Activated CD4-positive, CD25-positive, alpha-beta regulatory T cell treated with anti-CD3 and anti-CD28 coated beads, Interleukin-2, amount 50 U/mL, for 72 hours (primary cell): Measurements from ENCODE around the gene KAZN.
"Not testable (repeated sequence)": the region's sequence is repeated elsewhere in the genome, so short reads cannot be mapped to it uniquely, and the experiment has no call there.

Experiments
- DNase-seq: peaks from one replicate; pipeline ENCODE4 v3.0.0; 2021

Gene KAZN

DNA sequence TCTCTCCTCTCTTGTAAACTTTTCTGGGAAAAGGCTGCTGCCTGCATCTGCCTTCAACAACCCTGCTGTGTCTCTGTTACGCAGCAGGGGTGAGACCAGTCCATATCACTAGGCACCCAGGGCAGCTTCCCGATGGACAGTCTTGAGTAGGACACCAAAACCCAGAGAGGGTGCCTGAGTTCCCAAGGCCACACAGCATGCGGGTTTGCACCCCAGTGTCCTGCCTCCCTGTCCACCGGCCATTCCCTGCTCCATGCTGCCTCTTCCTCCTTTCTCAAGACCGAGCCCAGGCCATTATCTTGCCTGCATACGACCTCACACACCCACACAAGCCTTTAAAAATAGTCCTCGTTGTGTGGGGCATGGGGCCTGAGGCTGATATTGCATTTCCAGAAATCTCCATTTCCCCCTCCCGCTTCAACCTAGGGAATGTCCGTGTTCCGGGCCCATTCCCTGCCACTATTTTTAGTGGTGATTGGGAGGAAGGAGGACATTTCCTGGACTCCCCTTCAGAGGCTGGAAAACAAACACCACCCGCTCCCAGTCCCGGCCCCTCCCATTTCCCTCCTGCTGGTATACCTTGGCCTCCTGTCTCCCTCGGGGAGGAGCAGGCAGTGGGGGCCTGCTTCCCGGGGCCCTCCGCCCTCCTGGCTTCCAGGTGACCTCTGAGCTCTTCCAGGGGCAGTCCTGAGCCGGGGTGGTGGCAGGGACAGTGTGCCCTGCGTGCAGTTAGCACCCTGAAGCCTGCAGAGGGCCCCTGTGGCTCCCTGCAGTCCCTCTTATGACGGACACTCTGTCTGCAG is 422.7 kb downstream of the KAZN start:
- no peak for DNase-seq

DNA sequence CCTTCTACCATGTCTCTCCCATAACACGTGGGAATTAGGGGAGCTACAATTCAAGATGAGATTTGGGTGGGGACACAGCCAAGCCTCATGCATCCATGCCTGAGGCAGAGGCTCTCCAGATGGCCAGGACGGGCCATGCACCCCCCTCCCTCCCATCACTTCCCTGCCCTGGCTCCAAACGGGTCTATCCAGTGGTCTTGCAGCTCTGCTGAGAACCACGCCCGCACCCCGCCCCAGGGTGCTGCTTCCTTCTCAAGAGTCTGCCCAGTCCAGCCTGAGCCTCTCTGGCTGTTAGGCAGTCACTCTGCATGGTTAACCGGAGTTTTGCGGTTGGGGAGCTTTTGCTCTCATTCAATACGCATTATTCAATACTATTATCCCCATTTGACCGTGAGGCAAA is 423.6 kb downstream of the KAZN start:
- no peak for DNase-seq

DNA sequence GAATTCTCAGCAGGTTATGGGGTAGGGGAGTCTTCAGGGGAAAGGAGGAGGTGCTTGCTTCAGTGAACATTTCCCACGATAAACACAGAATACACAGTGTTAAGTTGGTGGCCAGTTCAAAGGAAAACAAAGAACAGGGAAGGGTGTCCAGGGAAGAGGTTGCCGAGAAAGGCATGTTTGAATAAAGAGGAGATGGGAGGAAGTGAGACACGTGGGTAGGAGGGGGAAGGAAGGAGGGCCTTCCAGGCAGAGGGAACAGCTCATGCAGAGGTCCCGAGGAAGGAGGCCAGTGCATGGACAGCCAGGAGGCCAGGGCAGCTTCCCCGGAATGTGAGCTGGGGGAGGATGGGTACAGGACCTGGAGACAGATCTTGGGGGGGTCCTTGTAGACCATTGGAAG is 424.7 kb downstream of the KAZN start:
- no peak for DNase-seq

DNA sequence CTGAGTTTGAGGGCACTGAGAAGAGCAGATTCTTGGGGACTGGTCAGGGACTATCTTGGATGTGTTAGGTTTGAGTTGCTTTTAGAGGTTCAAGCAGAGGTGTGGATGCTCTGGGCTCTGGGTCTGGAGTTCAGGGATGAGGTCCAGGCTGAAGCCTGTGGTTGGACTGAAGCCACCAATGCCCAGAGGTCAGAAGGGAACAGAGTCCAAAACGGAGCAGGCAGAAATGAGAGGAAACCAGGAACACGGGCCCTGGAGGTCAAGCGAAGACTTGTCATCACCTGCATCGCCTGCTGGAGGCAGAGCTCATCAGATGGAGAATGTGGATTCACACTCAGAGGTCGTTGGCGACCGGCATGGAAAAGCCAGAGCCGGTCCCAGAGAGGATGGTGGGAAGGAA is 425.5 kb downstream of the KAZN start:
- no peak for DNase-seq

DNA sequence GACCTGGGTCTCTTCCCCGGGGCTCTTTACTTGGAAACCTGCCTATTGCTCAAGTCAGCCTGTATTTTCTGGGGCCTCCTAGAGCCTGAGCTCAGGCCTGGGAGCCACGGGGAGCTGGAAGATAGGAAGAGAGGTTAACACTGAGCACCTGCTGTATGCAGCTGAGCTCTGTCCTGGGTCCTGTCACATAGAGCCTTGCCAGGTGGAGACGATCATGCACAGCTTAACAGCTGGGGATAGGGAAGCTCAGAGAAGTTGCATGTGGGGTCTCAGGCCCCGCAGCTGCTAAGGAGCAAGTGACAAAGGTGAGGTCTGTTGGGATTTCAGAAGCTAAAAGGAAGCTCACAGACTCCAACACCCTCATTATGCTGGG is 427.6 kb downstream of the KAZN start:
- no peak for DNase-seq

DNA sequence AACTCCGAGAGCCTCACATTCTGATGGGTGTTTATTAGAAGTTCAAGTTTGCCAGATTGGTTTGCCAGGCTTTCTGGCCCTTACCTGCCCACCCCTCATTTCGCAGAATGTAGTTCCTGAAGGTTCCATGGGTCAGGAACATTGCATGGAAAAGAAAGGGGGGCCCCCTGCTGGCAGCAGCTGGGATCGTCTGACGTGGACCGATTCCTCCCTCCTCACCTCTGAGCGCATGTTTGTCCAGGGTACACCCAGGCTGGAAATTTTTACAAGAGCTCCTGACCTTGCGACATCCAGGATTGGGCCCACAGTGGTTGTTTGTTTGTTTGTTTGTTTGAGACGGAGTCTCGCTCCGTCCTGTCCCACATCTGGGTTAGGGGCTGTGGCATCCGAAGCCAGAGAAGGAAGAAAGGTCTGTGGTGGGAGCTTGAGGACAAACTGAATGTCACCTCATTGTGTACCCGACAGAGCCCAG is 429.1 kb downstream of the KAZN start:
- peak; percentile 49 for DNase-seq

DNA sequence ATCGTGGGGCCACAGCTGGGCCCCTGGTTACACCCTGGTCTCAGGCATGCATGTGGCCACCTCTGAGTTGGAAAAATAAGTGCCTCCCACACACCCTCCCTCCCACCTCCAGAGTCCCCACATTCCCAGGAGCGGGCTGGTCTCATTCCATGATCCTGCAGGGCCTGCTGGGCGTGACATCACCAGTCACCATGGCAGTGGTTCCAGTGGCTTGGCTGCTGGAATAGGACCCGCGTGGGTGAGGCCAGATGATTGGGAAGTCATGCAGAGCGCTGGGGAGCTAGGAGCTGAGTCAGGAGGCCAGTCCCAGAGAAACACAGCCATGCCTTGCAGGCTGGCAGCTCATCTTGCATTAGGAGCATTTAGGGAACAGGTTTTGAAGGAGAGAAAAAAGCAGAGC is 429.6 kb downstream of the KAZN start:
- no peak for DNase-seq

DNA sequence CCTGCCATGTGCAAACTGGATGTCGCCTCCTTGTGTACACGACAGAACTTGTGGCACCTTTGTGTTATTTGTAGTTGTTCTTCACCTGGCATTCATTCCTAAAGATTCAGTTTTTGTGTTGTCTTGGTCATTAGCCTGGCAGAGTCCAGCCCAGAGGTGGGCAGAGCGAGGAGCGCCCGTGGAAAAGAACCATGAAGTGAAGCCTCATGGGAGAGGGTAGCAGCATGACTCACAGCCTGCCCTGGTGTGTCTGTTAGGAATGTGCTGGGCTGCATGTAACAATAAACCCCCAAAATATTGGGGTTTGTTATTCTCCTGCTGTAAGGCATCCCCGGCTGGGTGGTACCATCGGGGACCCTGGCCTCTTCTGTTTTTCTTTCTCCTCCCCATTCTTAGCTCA is 430.1 kb downstream of the KAZN start:
- DNase-seq = no peak

DNA sequence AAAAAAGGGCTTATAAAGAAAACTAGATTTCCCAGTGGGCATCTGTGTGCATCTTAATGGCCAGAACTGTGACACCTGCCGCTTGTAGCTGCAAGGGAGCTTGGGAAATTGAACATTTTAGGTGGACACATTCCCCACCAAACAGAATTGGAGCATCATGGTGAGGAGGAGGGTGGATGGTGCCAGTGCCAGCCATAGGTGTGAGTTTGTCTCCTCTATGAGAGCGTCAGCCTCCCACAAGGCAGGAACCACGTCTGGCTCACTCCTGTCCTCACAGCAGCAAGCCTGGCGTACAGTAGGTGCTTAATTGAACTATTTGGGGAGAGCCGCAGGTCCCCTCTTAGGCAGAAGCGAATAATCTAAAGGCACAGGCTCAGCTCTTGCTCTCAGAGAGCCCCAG is 430.6 kb downstream of the KAZN start:
- no peak for DNase-seq

DNA sequence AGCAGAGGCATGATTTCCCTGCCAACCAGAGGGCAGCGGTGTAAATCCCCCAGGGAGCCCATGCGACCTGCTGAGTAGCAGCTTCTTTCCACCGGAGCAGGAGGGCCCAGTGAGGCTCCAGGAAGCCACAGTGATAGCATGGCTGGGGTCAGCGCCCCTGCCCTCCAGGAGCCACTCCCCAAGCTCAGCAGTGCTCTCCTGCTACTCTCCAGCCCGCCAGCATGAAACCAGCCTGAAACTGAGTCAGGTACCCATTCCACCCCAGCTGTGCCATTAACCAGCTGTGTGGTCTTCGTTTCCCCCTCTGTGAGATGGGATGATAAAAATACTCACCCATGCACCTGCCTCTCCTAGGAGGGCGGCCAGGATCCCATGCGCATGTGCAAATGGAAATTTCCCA is 431.3 kb downstream of the KAZN start:
- DNase-seq = no peak

DNA sequence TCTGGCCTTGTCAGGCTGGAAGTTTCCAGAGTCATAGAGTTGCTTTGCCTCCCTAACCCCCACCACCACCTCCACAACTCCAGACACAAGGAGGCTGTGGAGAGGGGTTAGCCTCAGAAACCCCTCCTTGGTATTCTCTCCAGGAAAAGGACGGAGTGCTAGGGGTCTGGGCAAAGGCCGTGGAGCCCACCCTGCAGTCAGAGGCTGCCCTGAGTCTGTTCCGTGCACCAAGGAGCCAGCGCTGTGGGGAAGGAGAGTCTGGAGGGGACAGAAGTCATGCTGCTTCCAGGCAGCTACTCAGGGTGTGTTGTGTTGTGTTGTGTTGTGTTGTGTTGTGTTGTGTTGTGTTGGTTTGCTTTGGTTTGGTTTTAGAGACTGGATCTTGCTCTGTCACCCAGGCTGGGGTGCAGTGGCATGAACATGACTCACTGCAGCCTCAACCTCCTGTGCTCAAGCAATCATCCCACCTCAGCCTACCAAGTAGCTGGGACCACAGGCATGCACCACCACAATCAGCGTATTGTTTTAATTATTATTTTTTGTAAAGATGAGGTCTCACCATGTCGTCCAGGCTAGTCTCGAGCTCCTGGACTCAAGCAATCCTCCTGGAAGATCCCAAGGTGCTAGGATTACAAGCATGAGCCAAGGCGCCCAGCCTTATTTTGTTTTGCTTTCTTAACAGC is 432.9 kb downstream of the KAZN start:
- DNase-seq = no peak

DNA sequence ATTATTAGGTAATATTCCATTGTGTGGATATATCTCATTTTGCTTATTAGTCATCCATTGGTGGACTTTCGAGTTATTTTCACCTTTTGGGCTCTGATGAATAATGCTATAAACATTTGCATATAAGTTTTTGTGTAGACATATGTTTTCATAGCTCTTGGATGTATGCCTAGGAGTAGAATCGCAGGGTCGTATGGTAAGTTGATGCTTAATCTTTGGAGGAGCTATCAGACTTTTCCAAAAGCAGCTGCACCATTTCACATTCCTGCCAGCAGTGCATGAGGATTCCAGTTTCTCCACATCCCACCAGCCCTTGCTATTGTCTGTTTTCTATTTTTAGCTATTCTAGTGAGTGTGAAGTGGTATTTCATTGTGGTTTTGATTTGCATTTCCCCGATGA is 434.8 kb downstream of the KAZN start:
- no peak for DNase-seq

DNA sequence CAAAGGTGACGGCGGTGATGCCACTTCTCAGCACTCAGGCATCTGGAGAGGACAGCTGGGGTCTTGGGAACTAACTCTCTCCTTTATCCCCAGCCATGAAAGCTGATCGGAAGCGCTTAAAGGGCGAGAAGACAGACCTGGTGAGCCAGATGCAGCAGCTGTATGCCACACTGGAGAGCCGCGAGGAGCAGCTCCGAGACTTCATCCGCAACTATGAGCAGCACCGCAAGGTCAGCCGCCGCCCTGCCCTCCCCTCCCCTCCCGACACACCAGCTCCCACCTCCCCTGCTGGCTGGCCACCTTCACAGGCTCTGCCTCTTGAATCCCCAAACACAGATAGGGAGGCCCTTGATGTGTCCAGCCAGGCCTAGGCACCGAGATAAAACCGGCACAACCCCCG is 436.2 kb downstream of the KAZN start:
- no peak for DNase-seq

DNA sequence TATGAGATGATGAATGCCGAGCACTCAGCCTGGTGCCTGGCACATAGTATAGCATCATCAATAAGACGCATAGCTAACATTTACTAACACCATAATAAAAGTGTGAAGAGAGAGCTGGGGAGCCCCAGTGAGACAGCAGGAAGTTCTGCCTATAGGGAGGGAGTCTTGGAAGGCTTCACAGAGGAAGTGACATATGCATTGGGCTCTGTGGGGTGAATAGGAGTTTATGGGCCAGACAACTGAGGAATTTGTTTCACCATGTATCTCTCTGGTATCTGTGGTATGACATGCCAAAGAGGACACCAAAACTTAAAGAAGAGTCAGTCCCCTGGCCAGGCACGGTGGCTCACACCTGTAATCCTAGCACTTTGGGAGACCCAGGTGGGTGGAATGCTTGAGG is 436.8 kb downstream of the KAZN start:
- DNase-seq = no peak

DNA sequence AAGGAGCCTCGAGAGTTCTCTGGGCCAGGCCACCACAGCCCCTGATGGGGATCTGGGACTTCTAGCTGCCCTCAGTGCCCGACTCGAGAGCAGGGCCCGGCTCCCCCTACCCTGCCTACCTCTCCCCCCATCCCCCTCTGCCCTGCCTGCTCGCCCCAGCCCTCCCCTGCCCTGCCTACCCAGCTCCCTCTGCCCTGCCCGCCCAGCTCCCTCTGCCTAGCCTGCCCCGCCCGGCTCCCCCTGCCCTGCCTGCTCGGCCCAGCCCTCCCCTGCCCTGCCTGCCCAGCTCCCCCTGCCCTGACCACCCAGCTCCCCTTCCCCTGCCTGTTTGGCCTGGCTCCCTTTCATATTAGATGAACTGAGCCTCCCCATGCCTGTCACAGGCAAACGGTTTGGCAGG is 437.6 kb downstream of the KAZN start:
- DNase-seq = no peak

DNA sequence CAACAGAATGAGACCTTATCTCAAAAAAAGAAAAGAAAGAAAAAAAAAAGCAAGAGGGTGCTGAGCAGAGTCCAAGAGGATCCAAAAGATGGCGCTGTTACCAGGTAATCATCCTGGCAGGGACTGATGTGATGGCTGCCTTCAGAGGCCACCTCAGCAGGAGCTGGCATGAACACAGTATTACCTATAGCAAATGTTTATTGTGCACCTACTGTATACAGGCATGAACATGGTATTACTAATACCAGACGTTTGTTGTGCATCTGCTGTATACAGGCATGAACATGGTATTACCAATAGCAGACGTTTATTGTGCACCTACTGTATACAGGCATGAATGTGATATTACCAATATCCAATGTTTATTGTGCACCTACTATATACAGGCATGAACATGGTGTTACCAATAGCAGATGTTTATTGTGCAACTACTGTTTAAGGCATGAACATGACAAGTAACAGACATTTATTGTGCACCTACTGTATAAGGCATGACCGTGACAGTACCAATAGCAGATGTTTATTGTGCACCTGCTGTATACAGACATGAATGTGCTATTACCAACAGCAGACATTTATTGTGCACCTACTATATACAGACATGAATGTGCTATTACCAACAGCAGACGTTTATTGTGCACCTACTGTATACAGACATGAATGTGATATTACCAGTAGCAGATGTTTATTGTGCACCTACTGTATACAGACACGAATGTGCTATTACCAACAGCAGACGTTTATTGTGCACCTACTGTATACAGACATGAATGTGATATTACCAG is 439.9 kb downstream of the KAZN start:
- no peak for DNase-seq

DNA sequence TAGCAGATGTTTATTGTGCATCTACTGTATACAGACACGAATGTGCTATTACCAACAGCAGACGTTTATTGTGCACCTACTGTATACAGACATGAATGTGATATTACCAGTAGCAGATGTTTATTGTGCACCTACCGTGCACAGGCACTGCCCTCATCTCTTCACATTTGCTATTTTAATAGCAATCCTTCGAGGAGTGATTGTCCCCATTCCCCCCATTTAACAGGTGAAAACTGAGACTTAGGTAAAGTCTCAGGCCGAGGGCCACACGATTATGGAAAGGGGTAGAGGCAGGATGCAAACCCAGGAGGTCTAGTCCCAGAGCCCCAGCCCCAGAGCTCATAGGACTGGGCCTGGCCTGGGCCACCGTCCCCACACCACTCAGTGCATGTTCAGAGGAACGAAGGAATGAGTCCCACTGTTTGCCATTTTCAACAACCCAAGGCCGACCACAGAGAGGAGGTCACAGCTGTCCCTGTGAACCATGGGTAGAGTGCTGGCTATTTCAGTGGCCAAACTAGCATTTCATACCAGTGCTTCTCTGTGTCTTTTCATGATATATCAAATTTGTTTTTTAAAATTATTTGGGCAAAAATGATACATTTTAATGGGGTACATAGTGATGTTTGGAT is 440.6 kb downstream of the KAZN start:
- no peak for DNase-seq

DNA sequence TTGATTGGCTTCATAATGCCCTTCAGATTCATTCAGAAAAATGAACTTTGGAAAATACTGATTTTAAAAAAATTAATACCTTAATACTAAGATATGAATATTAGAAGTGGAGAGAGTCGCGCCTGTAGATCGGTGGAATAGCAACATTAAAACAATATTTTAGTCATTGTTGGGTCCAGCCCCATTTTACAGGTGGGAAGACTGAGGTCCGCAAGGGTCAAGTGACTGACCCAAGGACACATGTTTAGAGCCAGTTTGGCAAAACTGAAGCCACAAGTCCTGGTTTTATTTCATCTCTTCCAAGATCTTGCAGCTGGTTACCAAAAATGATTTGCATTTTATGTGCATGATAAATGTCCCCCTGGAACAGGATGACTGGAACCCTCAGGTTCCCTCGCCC is 441.4 kb downstream of the KAZN start:
- no peak for DNase-seq

DNA sequence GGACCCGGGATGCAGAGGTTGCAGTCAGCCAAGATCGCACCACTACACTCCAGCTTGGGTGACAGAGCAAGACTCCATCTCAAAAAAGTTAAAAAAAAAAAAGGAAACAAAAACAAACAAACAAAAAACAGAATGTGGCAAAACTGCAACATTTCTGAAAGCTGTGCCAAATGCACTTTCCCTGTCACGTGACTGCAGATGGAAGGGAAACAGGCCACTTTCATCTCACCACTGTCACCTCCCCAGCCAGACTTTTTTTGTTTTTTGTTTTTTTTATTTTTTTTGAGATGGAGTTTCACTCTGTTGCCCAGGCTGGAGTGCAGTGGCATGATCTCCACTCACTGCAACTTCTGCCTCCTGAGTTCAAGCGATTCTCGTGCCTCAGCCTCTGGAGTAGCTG is 442.2 kb downstream of the KAZN start:
- DNase-seq = not testable (repeated sequence)

DNA sequence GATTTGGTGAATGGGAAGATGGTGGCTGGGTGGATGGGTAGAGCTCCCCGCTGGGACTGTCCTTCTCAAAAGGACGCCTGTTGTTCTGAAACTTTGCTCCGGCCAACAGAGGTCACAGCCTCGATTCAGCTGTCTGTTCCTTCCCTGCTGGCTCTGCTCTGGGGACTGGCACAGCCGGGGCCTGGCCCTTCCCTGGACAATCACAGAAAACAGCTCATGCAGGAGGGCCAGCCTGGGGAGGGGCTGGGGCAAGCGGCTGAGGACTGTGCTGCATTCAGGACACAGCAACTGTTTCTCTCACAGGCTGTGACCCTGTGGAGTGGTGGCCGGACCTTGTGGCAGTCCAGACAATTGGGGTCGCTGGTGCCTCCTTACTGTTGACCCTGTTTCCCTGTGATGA is 444.4 kb downstream of the KAZN start:
- no peak for DNase-seq

DNA sequence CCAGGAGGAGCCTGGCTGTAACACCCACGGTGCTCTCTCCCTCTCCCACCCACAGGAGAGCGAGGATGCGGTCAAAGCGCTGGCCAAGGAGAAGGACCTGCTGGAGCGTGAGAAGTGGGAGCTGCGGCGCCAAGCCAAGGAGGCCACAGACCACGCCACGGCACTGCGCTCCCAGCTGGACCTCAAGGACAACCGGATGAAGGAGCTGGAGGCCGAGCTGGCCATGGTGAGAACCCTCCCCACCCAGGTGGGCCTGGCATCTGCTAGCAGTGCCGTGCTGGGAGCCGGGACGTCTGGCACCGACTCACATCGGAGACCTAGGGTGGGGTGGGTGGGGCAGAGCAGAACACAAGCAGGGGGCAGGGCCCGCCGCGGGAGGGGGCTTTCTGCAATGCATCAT is 445.4 kb downstream of the KAZN start:
- no peak for DNase-seq

DNA sequence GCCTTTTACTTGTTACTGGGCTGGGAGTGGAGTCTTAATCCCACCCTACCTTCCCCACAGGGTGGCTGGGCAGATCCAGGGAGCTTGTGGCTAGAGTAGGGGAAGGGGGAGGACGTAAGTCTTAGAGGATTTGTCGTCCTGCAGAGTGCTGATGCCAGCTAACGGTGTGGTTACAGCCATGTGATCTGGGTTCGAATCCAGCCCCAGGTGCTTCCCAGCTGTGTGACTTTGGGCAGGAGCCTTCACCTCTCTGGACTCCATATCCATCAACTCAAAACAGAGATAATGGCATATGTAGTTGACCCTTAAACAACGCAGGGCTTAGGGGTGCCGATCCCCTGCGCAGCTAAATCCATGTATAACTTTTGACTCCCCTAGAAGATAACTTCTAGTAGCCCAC is 446.6 kb downstream of the KAZN start:
- no peak for DNase-seq

DNA sequence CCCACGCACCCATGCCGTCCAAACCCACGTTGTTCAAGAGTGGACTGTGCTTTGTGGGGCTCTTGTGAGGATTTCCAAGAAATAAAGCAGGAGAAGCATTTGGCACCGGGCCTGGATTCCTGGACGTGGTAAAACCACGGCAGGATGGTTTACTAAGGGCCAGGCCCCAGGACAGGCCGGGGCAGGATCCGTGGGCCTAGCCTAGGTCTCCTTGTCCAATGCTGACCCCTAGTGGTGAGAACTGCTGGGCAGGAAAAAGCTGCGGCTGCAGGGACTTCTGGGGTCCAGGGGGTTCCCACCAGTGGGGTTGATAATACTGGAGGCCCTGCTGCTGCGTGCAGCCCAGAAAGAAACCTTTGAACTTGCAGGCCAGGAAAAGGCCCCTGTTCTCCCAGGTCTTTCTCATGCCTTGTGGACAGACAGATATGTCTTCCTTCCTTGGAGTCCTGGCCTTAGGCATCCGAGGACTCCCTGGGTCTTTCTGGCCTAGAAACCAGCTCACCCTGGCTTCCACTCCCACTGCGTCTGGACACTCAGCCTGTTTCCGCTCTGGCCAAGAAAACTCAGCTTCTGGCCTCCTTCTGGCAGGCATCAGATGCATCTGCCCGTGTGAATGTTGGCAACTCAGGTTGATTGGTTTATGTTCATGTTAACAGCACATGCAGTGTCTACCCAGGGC is 448.1 kb downstream of the KAZN start:
- peak; percentile 56 for DNase-seq
